Astrocyte (in vitro differentiated cells and primary cell): ENCODE measurements around the gene ADAT1. TPM values are rescaled to one million over a fixed set of nuclear protein-coding genes. Genes with fewer than 3 reads are reported as not detected.

Experiments used
- DNase-seq: peaks from one replicate; pipeline ENCODE4 v3.0.0-alpha.2; 2010; ENCODE audit warnings: low read depth
- FAIRE-seq: peaks from 2 replicates; lab custom pipeline; 2011; peaks lifted over from hg19 to GRCh38; lab: Jason Lieb, UNC
- H2AFZ ChIP-seq: 2 replicates; pipeline ENCODE4 v1.6.0; 2012; ENCODE audit warnings: low read depth, low read length, inconsistent platforms
- H3K27ac ChIP-seq: 2 replicates; pipeline ENCODE4 v1.5.1; 2011; ENCODE audit warnings: low read depth, low read length, inconsistent platforms
- H3K27me3 ChIP-seq: 2 replicates; pipeline ENCODE4 v1.6.0; 2011; ENCODE audit warnings: low read length, inconsistent platforms; ENCODE audit not compliant: insufficient read depth
- H3K36me3 ChIP-seq: 2 replicates; pipeline ENCODE4 v1.5.1; 2011; ENCODE audit warnings: low read length, inconsistent platforms; ENCODE audit not compliant: insufficient read depth
- H3K4me1 ChIP-seq: 2 replicates; pipeline ENCODE4 v1.5.1; 2011; ENCODE audit warnings: low read length, inconsistent platforms; ENCODE audit not compliant: insufficient read depth
- H3K4me2 ChIP-seq: 2 replicates; pipeline ENCODE4 v1.6.0; 2012; ENCODE audit warnings: low read length, inconsistent platforms
- H3K4me3 ChIP-seq: 2 replicates; pipeline ENCODE4 v1.5.1; 2011; ENCODE audit warnings: low read depth, mild to moderate bottlenecking, low read length, inconsistent platforms; ENCODE audit not compliant: insufficient read depth
- H3K79me2 ChIP-seq: 2 replicates; pipeline ENCODE4 v1.6.0; 2012; ENCODE audit warnings: mild to moderate bottlenecking, low read length, inconsistent platforms; ENCODE audit not compliant: insufficient read depth
- H3K9ac ChIP-seq: 2 replicates; pipeline ENCODE4 v1.6.0; 2012; ENCODE audit warnings: mild to moderate bottlenecking, low read length, inconsistent platforms
- H3K9me3 ChIP-seq: 2 replicates; pipeline ENCODE4 v1.5.1; 2012; ENCODE audit warnings: low read depth, mild to moderate bottlenecking, low read length, inconsistent platforms; ENCODE audit not compliant: insufficient read depth
- H4K20me1 ChIP-seq: 2 replicates; pipeline ENCODE4 v1.6.0; 2012; ENCODE audit warnings: low read length, inconsistent platforms; ENCODE audit not compliant: insufficient read depth
- H3K27ac Mint-ChIP-seq: one replicate; pipeline ENCODE4 v1.8.0; 2021; ENCODE audit warnings: mild to moderate bottlenecking, mixed read lengths; ENCODE audit not compliant: unreplicated experiment
- H3K27me3 Mint-ChIP-seq: one replicate; pipeline ENCODE4 v1.8.0; 2021; ENCODE audit warnings: low read depth, mixed read lengths; ENCODE audit not compliant: unreplicated experiment
- H3K36me3 Mint-ChIP-seq: one replicate; pipeline ENCODE4 v1.8.0; 2021; ENCODE audit warnings: low read depth, mixed read lengths; ENCODE audit not compliant: unreplicated experiment
- H3K4me1 Mint-ChIP-seq: one replicate; pipeline ENCODE4 v1.8.0; 2021; ENCODE audit warnings: low read depth, mixed read lengths; ENCODE audit not compliant: unreplicated experiment
- H3K4me3 Mint-ChIP-seq: one replicate; pipeline ENCODE4 v1.8.0; 2021; ENCODE audit warnings: mild to moderate bottlenecking, moderate library complexity, mixed read lengths; ENCODE audit not compliant: unreplicated experiment
- H3K9me3 Mint-ChIP-seq: one replicate; pipeline ENCODE4 v1.8.0; 2021; ENCODE audit warnings: mild to moderate bottlenecking, mixed read lengths; ENCODE audit not compliant: unreplicated experiment
- CTCF ChIP-seq: IDR thresholded peaks from 2 replicates; pipeline ENCODE4 v1.5.1; 2011; ENCODE audit warnings: low read depth, mild to moderate bottlenecking, inconsistent platforms, low read length, moderate library complexity; ENCODE audit not compliant: insufficient read depth
- EZH2 ChIP-seq: IDR thresholded peaks from 2 replicates; pipeline ENCODE4 v1.6.1; 2012; ENCODE audit warnings: mild to moderate bottlenecking, low read length, inconsistent platforms; ENCODE audit not compliant: insufficient read depth
- total RNA-seq: library from RNA; stranded (reverse); gene quantifications from 2 replicates; pipeline ENCODE4 v1.2.1, GENCODE V29; 2021

Gene ADAT1
- total RNA-seq, 1 donor from 2014 or later, result 37.9 TPM

GRCh38 chr16:75556431-75556950 is 66.6 kb downstream of the ADAT1 start:
- H4K20me1 ChIP-seq, result no peaks in the 10 kb centered on the region
- peak overlapping the region; percentile 0 for H3K27ac Mint-ChIP-seq
- H3K36me3 Mint-ChIP-seq, result no peaks in the 10 kb centered on the region
- no peaks in the 10 kb centered on the region for H3K9me3 Mint-ChIP-seq
- FAIRE-seq, result no peak
- peaks cover 5% of the 10 kb centered on the region for H3K79me2 ChIP-seq
- TF ChIP-seq EZH2 (no peak), CTCF (no peak)
- peak overlapping the region; percentile 97 for H3K4me2 ChIP-seq
- peaks cover 4% of the 10 kb centered on the region for H3K4me1 Mint-ChIP-seq
- no peaks in the 10 kb centered on the region for H3K27me3 Mint-ChIP-seq
- no peaks in the 10 kb centered on the region for H3K9me3 ChIP-seq
- H2AFZ ChIP-seq, result peak overlapping the region; percentile 90
- H3K9ac ChIP-seq, result peak overlapping the region; percentile 80
- no peaks in the 10 kb centered on the region for H3K36me3 ChIP-seq
- H3K4me3 Mint-ChIP-seq, result peak overlapping the region; percentile 94
- peak overlapping the region; percentile 78 for H3K4me3 ChIP-seq
- H3K4me1 ChIP-seq, result peaks cover 6% of the 10 kb centered on the region
- H3K27ac ChIP-seq, result peak overlapping the region; percentile 65
- DNase-seq, result no peak
- H3K27me3 ChIP-seq, result peaks cover 3% of the 10 kb centered on the region

- DNase-seq (peak; percentile 86), FAIRE-seq (no peak)
- no peaks in the 10 kb centered on the region for H3K27me3 ChIP-seq
- peak within 1 kb of the TSS; percentile 80 for H3K9ac ChIP-seq
- peak within 1 kb of the TSS; percentile 78 for H3K4me3 ChIP-seq
- Mint-ChIP-seq H3K27ac (peak within 1 kb of the TSS; percentile 93), H3K9me3 (no peaks in the 10 kb centered on the region), H3K27me3 (no peaks in the 10 kb centered on the region), H3K36me3 (no peaks in the 10 kb centered on the region), H3K4me3 (peak within 1 kb of the TSS; percentile 94), H3K4me1 (peaks cover 4% of the 10 kb centered on the region)
- no peaks in the 10 kb centered on the region for H4K20me1 ChIP-seq
- peak within 1 kb of the TSS; percentile 97 for H3K4me2 ChIP-seq
- no peaks in the 10 kb centered on the region for H3K9me3 ChIP-seq
- H3K27ac ChIP-seq, result peak within 1 kb of the TSS; percentile 65
- H2AFZ ChIP-seq, result peak within 1 kb of the TSS; percentile 90
- peaks cover 5% of the 10 kb centered on the region for H3K79me2 ChIP-seq
- no peaks in the 10 kb centered on the region for H3K36me3 ChIP-seq
- H3K4me1 ChIP-seq, result peaks cover 6% of the 10 kb centered on the region
- TF ChIP-seq EZH2, result no peak
- TF ChIP-seq CTCF, result no peak
Observed at GRCh38 chr16:75555707-75556430, 67.2 kb downstream of the ADAT1 start, which contains the start of gene TMEM231. Gene TMEM231, minus strand, starts transcription at chr16:75556252. Its CDS starts 43 bp downstream, at chr16:75556209.
